Measurements from ENCODE around the gene ATXN1. TPM values are rescaled to one million over a fixed set of nuclear protein-coding genes. Genes with fewer than 3 reads are reported as not detected.

The ATXN1 gene
- total and polyA plus RNA-seq, 2 experiments from 2014 or later = 4.8 to 9.1 TPM

GRCh38 chr6:16810411-16810810, 49.2 kb upstream of the ATXN1 start:
- Histone ChIP-seq H4K20me1 (replicated peaks; ENCODE audit: insufficient read depth) (no peaks in the 10 kb centered on the region), H2AFZ (no peak overlapping the region), H3F3A (replicated peaks; ENCODE audit: low read depth) (no peaks in the 10 kb centered on the region), H3K27ac (ENCODE audit: low read depth) (no peak overlapping the region), H3K9me2 (ENCODE audit: insufficient read depth) (no peaks in the 10 kb centered on the region), H3K4me1 (ENCODE audit: insufficient read depth) (peaks cover 4% of the 10 kb centered on the region), H3K4me3 (no peak overlapping the region), H3K79me2 (replicated peaks; ENCODE audit: insufficient read depth) (no peaks in the 10 kb centered on the region), H3K27me3 (ENCODE audit: insufficient read depth) (no peaks in the 10 kb centered on the region), H3K36me3 (ENCODE audit: insufficient read depth) (no peaks in the 10 kb centered on the region; the same call in 1 of the 2 replicates), H3K4me2 (no peak overlapping the region)
- H3K27ac Mint-ChIP-seq = no peak overlapping the region
- peaks cover 44% of the 10 kb centered on the region for H3K9me3 Mint-ChIP-seq
- no peak for TF ChIP-seq NANOG (IDR thresholded peaks at IDR 0.05; ENCODE audit: borderline replicate concordance)
- TF ChIP-seq ZNF114 (CRISPR knock-in tag; IDR thresholded peaks at IDR 0.05) = no peak
- TF ChIP-seq JUNB (IDR thresholded peaks at IDR 0.05; ENCODE audit: unreplicated experiment) = no peak
- TF ChIP-seq ZNF331 (CRISPR knock-in tag; IDR thresholded peaks at IDR 0.05; ENCODE audit: low read depth) = no peak
- no peak overlapping the region for H3K4me3 Mint-ChIP-seq
- peaks cover 2% of the 10 kb centered on the region for H3K27me3 Mint-ChIP-seq (ENCODE audit: insufficient read depth, low read depth, poor library complexity)
- H3K4me1 Mint-ChIP-seq = peaks cover 4% of the 10 kb centered on the region
- ATAC-seq (no peak), DNase-seq (ENCODE audit: low spot score) (no peak)
- peaks cover 17% of the 10 kb centered on the region; the same call in 2 of the 3 replicates for H3K36me3 Mint-ChIP-seq (ENCODE audit: low read depth)

- H3K4me3 ChIP-seq = no peak overlapping the region
- DNase-seq (ENCODE audit: low spot score) (no peak), ATAC-seq (no peak)
- no peaks in the 10 kb centered on the region for H3K79me2 ChIP-seq (replicated peaks; ENCODE audit: insufficient read depth)
- peaks cover 9% of the 10 kb centered on the region for H3K4me1 Mint-ChIP-seq
- no peak overlapping the region for H2AFZ ChIP-seq
- no peaks in the 10 kb centered on the region for H3K27me3 ChIP-seq (ENCODE audit: insufficient read depth)
- H3K27ac ChIP-seq (ENCODE audit: low read depth) = no peak overlapping the region
- no peak overlapping the region for H3K4me2 ChIP-seq
- no peaks in the 10 kb centered on the region for H4K20me1 ChIP-seq (replicated peaks; ENCODE audit: insufficient read depth)
- peaks cover 17% of the 10 kb centered on the region; the same call in 2 of the 3 replicates for H3K36me3 Mint-ChIP-seq (ENCODE audit: low read depth)
- no peaks in the 10 kb centered on the region; the same call in 1 of the 2 replicates for H3K36me3 ChIP-seq (ENCODE audit: insufficient read depth)
- H3K9me2 ChIP-seq (ENCODE audit: insufficient read depth) = no peaks in the 10 kb centered on the region
- no peak overlapping the region for H3K4me3 Mint-ChIP-seq
- no peaks in the 10 kb centered on the region for H3F3A ChIP-seq (replicated peaks; ENCODE audit: low read depth)
- peaks cover 10% of the 10 kb centered on the region for H3K4me1 ChIP-seq (ENCODE audit: insufficient read depth)
- H3K27ac Mint-ChIP-seq = no peak overlapping the region
- H3K27me3 Mint-ChIP-seq (ENCODE audit: insufficient read depth, low read depth, poor library complexity) = peaks cover 2% of the 10 kb centered on the region
- peaks cover 44% of the 10 kb centered on the region for H3K9me3 Mint-ChIP-seq
- TF ChIP-seq JUNB (IDR thresholded peaks at IDR 0.05; ENCODE audit: unreplicated experiment) = no peak
- TF ChIP-seq EZH2phosphoT487 (IDR thresholded peaks at IDR 0.05; ENCODE audit: unreplicated experiment) = no peak
- TF ChIP-seq ZNF114 (CRISPR knock-in tag; IDR thresholded peaks at IDR 0.05) = no peak
- no peak for TF ChIP-seq REST (IDR thresholded peaks at IDR 0.05; ENCODE audit: unreplicated experiment)
- TF ChIP-seq ZNF462 (CRISPR knock-in tag; IDR thresholded peaks at IDR 0.05) = no peak
- TF ChIP-seq ETS1 (IDR thresholded peaks at IDR 0.05) = no peak
- no peak for TF ChIP-seq NANOG (IDR thresholded peaks at IDR 0.05; ENCODE audit: borderline replicate concordance)
Observed at GRCh38 chr6:16809753-16810358, 48.6 kb upstream of the ATXN1 start.

Measured in GM23338 (cell line).